ENCODE measurements around the gene SIGLEC10. TPM values are rescaled to one million over a fixed set of nuclear protein-coding genes. Genes with fewer than 3 reads are reported as not detected.
"Not testable (repeated sequence)": the region's sequence is repeated elsewhere in the genome, so short reads cannot be mapped to it uniquely, and the experiment has no call there.

Gene SIGLEC10
- total and polyA plus RNA-seq, 5 donors: 0.62 to 6.5 (median 1.9) TPM

GRCh38 chr19:51457351-51458013 is 40.0 kb upstream of the SIGLEC10 start:
- H3K4me1 ChIP-seq (ENCODE audit: control insufficient read depth, insufficient read depth, low read length): peaks cover 4% of the 10 kb centered on the region
- ATAC-seq (no peak), DNase-seq (no peak)
- intact Hi-C loops (cut with DNase I): no loop called here
- H3K4me3 ChIP-seq (ENCODE audit: low read length): no peak overlapping the region
- no peaks in the 10 kb centered on the region for H3K9me3 ChIP-seq (ENCODE audit: control insufficient read depth, low read length)
- H3K27ac ChIP-seq (ENCODE audit: low read length): no peak overlapping the region
- H3K27me3 ChIP-seq (ENCODE audit: control insufficient read depth, insufficient read depth): no peaks in the 10 kb centered on the region
- WGBS: 82% methylated on average over 11 of the region's 11 CpGs

DNA sequence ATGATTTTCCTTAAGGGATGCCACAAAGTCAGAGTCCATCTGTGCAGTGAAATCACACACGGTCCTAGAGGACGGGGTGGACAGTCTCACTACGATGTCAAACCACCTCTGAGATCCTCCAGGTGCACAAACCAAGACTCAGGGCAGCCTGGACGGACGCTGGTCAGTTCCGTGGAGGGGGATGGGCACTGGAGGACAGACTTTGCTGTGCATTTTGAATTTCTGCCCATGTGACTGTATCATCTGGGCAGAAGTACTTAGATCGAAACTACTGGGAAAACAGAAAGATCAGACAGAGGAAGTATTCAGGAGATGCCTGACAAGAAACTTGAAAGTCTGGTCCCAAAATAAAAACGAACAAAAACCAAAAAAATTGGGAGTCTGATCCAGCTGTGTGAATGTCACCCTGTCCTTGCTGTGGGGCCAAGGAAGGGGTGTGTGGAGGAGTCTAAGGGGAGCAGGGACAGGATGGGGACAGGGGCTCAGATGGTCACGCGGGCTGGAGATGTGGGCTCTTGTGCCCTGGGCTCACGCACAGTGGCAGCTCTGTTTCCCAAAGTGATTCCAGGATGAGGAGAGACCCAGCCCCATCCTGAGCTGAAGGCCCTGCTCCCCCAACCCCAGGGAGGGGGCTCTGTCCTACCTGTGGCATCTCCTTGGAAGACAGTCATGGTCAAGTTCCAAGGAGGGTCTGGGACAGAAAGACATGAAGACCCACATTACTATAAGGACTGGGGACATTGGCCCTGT is 39.3 kb upstream of the SIGLEC10 start:
- H3K4me3 ChIP-seq (ENCODE audit: low read length): no peak overlapping the region
- H3K9me3 ChIP-seq (ENCODE audit: control insufficient read depth, low read length): no peaks in the 10 kb centered on the region
- H3K27me3 ChIP-seq (ENCODE audit: control insufficient read depth, insufficient read depth): no peaks in the 10 kb centered on the region
- intact Hi-C loops (cut with DNase I): no loop called here
- WGBS: 71% methylated on average over 11 of the region's 11 CpGs
- no peak overlapping the region for H3K27ac ChIP-seq (ENCODE audit: low read length)
- ATAC-seq: no peak
- no peak for DNase-seq
- peaks cover 4% of the 10 kb centered on the region for H3K4me1 ChIP-seq (ENCODE audit: control insufficient read depth, insufficient read depth, low read length)

GRCh38 chr19:51450730-51451307 is 33.4 kb upstream of the SIGLEC10 start:
- intact Hi-C loops (cut with DNase I): no loop called here
- WGBS: 80% methylated on average over 5 of the region's 5 CpGs
- no peak overlapping the region for H3K27ac ChIP-seq (ENCODE audit: low read length)
- H3K9me3 ChIP-seq (ENCODE audit: control insufficient read depth, low read length): no peaks in the 10 kb centered on the region
- DNase-seq: no peak
- no peak for ATAC-seq
- H3K4me1 ChIP-seq (ENCODE audit: control insufficient read depth, insufficient read depth, low read length): no peaks in the 10 kb centered on the region
- H3K27me3 ChIP-seq (ENCODE audit: control insufficient read depth, insufficient read depth): no peaks in the 10 kb centered on the region
- H3K4me3 ChIP-seq (ENCODE audit: low read length): no peak overlapping the region

DNA sequence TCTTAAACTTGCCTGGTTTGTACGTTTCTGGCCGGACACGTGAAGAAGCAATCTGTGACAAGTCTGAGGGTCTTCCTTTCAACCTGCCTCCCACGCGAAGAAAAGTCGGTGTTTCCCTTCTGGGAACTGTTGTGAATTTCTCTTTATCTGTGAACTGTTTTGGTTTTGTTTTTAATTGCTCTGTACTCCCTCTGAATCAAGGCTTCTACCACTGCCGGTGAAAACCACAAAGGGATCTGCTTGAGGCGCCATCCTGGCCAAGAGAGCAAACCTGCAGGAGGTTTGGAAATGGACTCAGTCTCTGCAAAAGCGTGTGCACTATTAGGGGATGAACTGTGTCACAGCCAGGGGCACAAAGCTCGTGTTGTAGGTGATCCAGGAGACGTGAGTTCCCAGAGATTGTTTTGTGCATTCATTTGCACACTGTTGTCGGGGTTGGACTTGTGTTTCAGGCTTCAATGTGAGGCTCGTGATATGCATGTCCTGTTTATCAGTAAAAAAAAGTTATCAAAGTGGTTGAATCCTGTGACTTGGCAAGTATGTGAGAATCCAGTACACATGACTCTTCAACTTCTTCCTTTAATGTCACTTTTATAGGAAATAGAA is 31.1 kb upstream of the SIGLEC10 start:
- intact Hi-C loops (cut with DNase I): no loop called here
- no peak for DNase-seq
- no peak for ATAC-seq
- whole genome bisulfite sequencing: 56% methylated on average over 13 of the region's 13 CpGs
- Histone ChIP-seq H3K27ac (ENCODE audit: low read length) (no peak overlapping the region), H3K9me3 (ENCODE audit: control insufficient read depth, low read length) (no peaks in the 10 kb centered on the region), H3K27me3 (ENCODE audit: control insufficient read depth, insufficient read depth) (no peaks in the 10 kb centered on the region), H3K4me3 (ENCODE audit: low read length) (no peak overlapping the region), H3K4me1 (ENCODE audit: control insufficient read depth, insufficient read depth, low read length) (no peaks in the 10 kb centered on the region)

DNA sequence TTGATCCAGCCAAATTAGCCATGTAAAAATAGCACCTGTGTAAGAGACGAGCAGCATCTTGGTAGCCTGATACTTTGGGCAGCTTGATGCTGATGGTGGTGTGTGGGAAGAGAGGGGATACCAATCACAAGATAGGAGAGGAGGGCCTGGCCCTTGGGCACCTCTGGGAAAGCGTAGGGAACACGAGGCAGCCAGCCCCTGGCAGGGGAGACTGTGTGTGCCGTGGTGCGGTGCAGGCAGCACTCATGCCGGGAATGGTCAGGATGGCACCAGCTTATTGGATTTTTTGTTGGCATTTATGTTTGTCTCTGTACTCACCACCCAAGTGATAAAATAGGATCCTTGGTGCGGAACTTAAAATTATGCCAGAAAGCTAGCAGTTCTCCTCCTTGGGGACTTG is 30.6 kb upstream of the SIGLEC10 start:
- WGBS: 74% methylated on average over 7 of the region's 7 CpGs
- no peaks in the 10 kb centered on the region for H3K27me3 ChIP-seq (ENCODE audit: control insufficient read depth, insufficient read depth)

GRCh38 chr19:51447510-51447909 is 30.1 kb upstream of the SIGLEC10 start:
- DNase-seq; H3K4me1 ChIP-seq (ENCODE audit: control insufficient read depth, insufficient read depth, low read length); H3K9me3 ChIP-seq (ENCODE audit: control insufficient read depth, low read length); ATAC-seq; H3K27ac ChIP-seq (ENCODE audit: low read length); intact Hi-C loops (cut with DNase I); H3K4me3 ChIP-seq (ENCODE audit: low read length); H3K27me3 ChIP-seq (ENCODE audit: control insufficient read depth, insufficient read depth): not testable (repeated sequence)
- 69% methylated on average over 3 of the region's 3 CpGs for WGBS

More for the DNA sequence above, 30.6 kb upstream of the SIGLEC10 start:
- ATAC-seq: no peak
- DNase-seq: no peak
- Histone ChIP-seq H3K4me3 (ENCODE audit: low read length) (no peak overlapping the region), H3K4me1 (ENCODE audit: control insufficient read depth, insufficient read depth, low read length) (no peaks in the 10 kb centered on the region), H3K9me3 (ENCODE audit: control insufficient read depth, low read length) (no peaks in the 10 kb centered on the region), H3K27ac (ENCODE audit: low read length) (no peak overlapping the region)
- intact Hi-C loops (cut with DNase I): no loop called here

GRCh38 chr19:51441410-51442390 is 24.3 kb upstream of the SIGLEC10 start:
- H3K27me3 ChIP-seq (ENCODE audit: control insufficient read depth, insufficient read depth): no peaks in the 10 kb centered on the region
- H3K9me3 ChIP-seq (ENCODE audit: control insufficient read depth, low read length): no peaks in the 10 kb centered on the region
- no peaks in the 10 kb centered on the region for H3K4me1 ChIP-seq (ENCODE audit: control insufficient read depth, insufficient read depth, low read length)
- intact Hi-C loops (cut with DNase I): no loop called here
- peak in 1 of 2 donors; percentile 32 for ATAC-seq
- no peak for DNase-seq
- no peak overlapping the region for H3K4me3 ChIP-seq (ENCODE audit: low read length)
- 65% methylated on average over 31 of the region's 31 CpGs for WGBS
- H3K27ac ChIP-seq (ENCODE audit: low read length): no peak overlapping the region

- intact Hi-C loops (cut with DNase I): no loop called here
- no peaks in the 10 kb centered on the region for H3K4me1 ChIP-seq (ENCODE audit: control insufficient read depth, insufficient read depth, low read length)
- H3K4me3 ChIP-seq (ENCODE audit: low read length): no peak overlapping the region
- 33% methylated on average over 11 of the region's 11 CpGs for WGBS
- no peaks in the 10 kb centered on the region for H3K27me3 ChIP-seq (ENCODE audit: control insufficient read depth, insufficient read depth)
- ATAC-seq: no peak
- H3K9me3 ChIP-seq (ENCODE audit: control insufficient read depth, low read length): no peaks in the 10 kb centered on the region
- no peak overlapping the region for H3K27ac ChIP-seq (ENCODE audit: low read length)
- DNase-seq: no peak
These were observed 23.5 kb upstream of the SIGLEC10 start for GRCh38 chr19:51440846-51441409.

- no peak for ATAC-seq
- 67% methylated on average over 2 of the region's 2 CpGs for WGBS
- Histone ChIP-seq H3K9me3 (ENCODE audit: control insufficient read depth, low read length) (no peaks in the 10 kb centered on the region), H3K27me3 (ENCODE audit: control insufficient read depth, insufficient read depth) (no peaks in the 10 kb centered on the region), H3K27ac (ENCODE audit: low read length) (no peak overlapping the region), H3K4me3 (ENCODE audit: low read length) (no peak overlapping the region), H3K4me1 (ENCODE audit: control insufficient read depth, insufficient read depth, low read length) (no peaks in the 10 kb centered on the region)
- intact Hi-C loops (cut with DNase I): no loop called here
- no peak for DNase-seq
These were observed 22.6 kb upstream of the SIGLEC10 start for GRCh38 chr19:51440052-51440451.

- Histone ChIP-seq H3K4me1 (ENCODE audit: control insufficient read depth, insufficient read depth, low read length) (no peaks in the 10 kb centered on the region), H3K27ac (ENCODE audit: low read length) (no peak overlapping the region), H3K9me3 (ENCODE audit: control insufficient read depth, low read length) (no peaks in the 10 kb centered on the region), H3K27me3 (ENCODE audit: control insufficient read depth, insufficient read depth) (no peaks in the 10 kb centered on the region), H3K4me3 (ENCODE audit: low read length) (no peak overlapping the region)
- DNase-seq: no peak
- no peak for ATAC-seq
- 54% methylated on average over 5 of the region's 5 CpGs for WGBS
- intact Hi-C loops (cut with DNase I): no loop called here
These were observed 21.6 kb upstream of the SIGLEC10 start for GRCh38 chr19:51439021-51439465.

Data from right cardiac atrium (tissue), 5 donors.